Erythroblast (primary cell): Measurements from ENCODE around the gene UBE3B.

ENCODE experiments used
- DNase-seq, 2 experiments: peaks; one replicate each; lab custom pipeline; 2025; lab: John Stamatoyannopoulos, UW
- GATA1 ChIP-seq: IDR thresholded peaks from 2 replicates; pipeline ENCODE4 v1.6.1; 2011; ENCODE audit warnings: low read depth, mild to moderate bottlenecking, control low read depth, low read length, moderate library complexity
- POLR2A ChIP-seq: IDR thresholded peaks from 2 replicates; pipeline ENCODE4 v1.6.1; 2011; ENCODE audit warnings: mild to moderate bottlenecking, low read length

UBE3B gene

GRCh38 chr12:109557200-109557599 lies 79.8 kb downstream of the UBE3B start:
- no peak for DNase-seq
- no peak for TF ChIP-seq POLR2A
- TF ChIP-seq GATA1, result no peak

- no peak for TF ChIP-seq POLR2A
- TF ChIP-seq GATA1, result no peak
Observed at GRCh38 chr12:109557805-109558204, 80.4 kb downstream of the UBE3B start.

GRCh38 chr12:109558374-109559199 lies 81.2 kb downstream of the UBE3B start:
- TF ChIP-seq POLR2A (no peak), GATA1 (no peak)
- DNase-seq, result no peak

More at GRCh38 chr12:109557805-109558204, 80.4 kb downstream of the UBE3B start:
- DNase-seq, result no peak

- DNase-seq, result no peak
- no peak for TF ChIP-seq GATA1
- no peak for TF ChIP-seq POLR2A
Observed at GRCh38 chr12:109559200-109559505, 81.7 kb downstream of the UBE3B start.

GRCh38 chr12:109559601-109560000 lies 82.2 kb downstream of the UBE3B start:
- no peak for TF ChIP-seq GATA1
- no peak for TF ChIP-seq POLR2A
- DNase-seq, result no peak

GRCh38 chr12:109560867-109561710 lies 83.7 kb downstream of the UBE3B start:
- TF ChIP-seq POLR2A (no peak), GATA1 (no peak)
- no peak for DNase-seq

- no peak for TF ChIP-seq POLR2A
- no peak for TF ChIP-seq GATA1
- DNase-seq, result no peak
Observed at GRCh38 chr12:109561711-109562030, 84.2 kb downstream of the UBE3B start.

GRCh38 chr12:109562871-109563270 lies 85.4 kb downstream of the UBE3B start:
- TF ChIP-seq POLR2A (no peak), GATA1 (no peak)
- no peak for DNase-seq

GRCh38 chr12:109563291-109564284 lies 86.2 kb downstream of the UBE3B start:
- TF ChIP-seq POLR2A (no peak), GATA1 (no peak)
- no peak for DNase-seq

- TF ChIP-seq GATA1, result no peak
- no peak for TF ChIP-seq POLR2A
- no peak for DNase-seq
Observed at GRCh38 chr12:109566424-109566823, 89.0 kb downstream of the UBE3B start.

GRCh38 chr12:109567296-109567695 lies 89.9 kb downstream of the UBE3B start:
- no peak for DNase-seq
- TF ChIP-seq POLR2A (no peak), GATA1 (no peak)

GRCh38 chr12:109567967-109568366 lies 90.5 kb downstream of the UBE3B start:
- no peak for DNase-seq
- TF ChIP-seq POLR2A (no peak), GATA1 (no peak)

GRCh38 chr12:109568486-109568885 lies 91.1 kb downstream of the UBE3B start:
- TF ChIP-seq GATA1 (no peak), POLR2A (no peak)
- DNase-seq, result no peak
